K562 (cell line): ENCODE data around the gene RAD1. TPM values are rescaled to one million over a fixed set of nuclear protein-coding genes. Genes with fewer than 3 reads are reported as not detected.

Source experiments
- BCOR ChIP-seq: fragments of 450-650 bp; IDR thresholded peaks from 2 replicates; pipeline ENCODE4 v1.6.1; 2016
- FOSL1 ChIP-seq: fragments of 200-800 bp; sonication (Bioruptor generic); conservative IDR thresholded peaks from 2 replicates; pipeline ENCODE4 v1.6.1; 2016; ENCODE audit warnings: missing genetic modification characterization, missing compliant biosample characterization
- JUNB ChIP-seq: fragments of 450-650 bp; formaldehyde crosslinking; conservative IDR thresholded peaks from 2 replicates; pipeline ENCODE4 v1.4.0; 2020; ENCODE audit warnings: mild to moderate bottlenecking
- SRSF3 ChIP-seq: fragments of 200-400 bp; formaldehyde crosslinking; IDR thresholded peaks from 2 replicates; pipeline ENCODE4 v1.6.1; 2016; ENCODE audit warnings: mild to moderate bottlenecking, low read length, moderate library complexity; ENCODE audit not compliant: insufficient read depth
- XRCC3 ChIP-seq: fragments of 450-650 bp; IDR thresholded peaks from 2 replicates; pipeline ENCODE4 v1.6.1; 2017; ENCODE audit warnings: mild to moderate bottlenecking, moderate library complexity
- ZNF384 ChIP-seq: IDR thresholded peaks from 2 replicates; pipeline ENCODE4 v1.6.1; 2012; ENCODE audit warnings: low read depth, low read length, improper control_type of control experiment
- ZNF668 ChIP-seq: fragments of 250-450 bp; sonication (Bioruptor Pico); IDR thresholded peaks from 2 replicates; pipeline ENCODE4 v1.8.0; 2022; ENCODE audit warnings: mild to moderate bottlenecking, inconsistent platforms
- polyA plus RNA-seq, 8 experiments: library from polyadenylated mRNA; depleted of rRNA in 4 of 8; stranded (reverse) in 5 of 8; unstranded in 3 of 8; fragments of >200 nt; fragmentation: Nextera tagmentation in 2 of 8; fragmentation: Illumina TruSeq in 1 of 8; extraction: Ambion mirVana in 2 of 8; extraction: Trizol in 1 of 8; gene quantifications; 2 replicates each; pipeline versions ENCODE4 v1.2.1 to v1.2.3, GENCODE V29; 2011 to 2014; ENCODE audit warnings: inconsistent platforms in 1 of 8, missing spikeins in 1 of 8
- total RNA-seq, 7 experiments: library from RNA; depleted of rRNA in 6 of 7; stranded (reverse); fragments of >200 nt in 6 of 7; fragmentation: Illumina TruSeq in 2 of 7; extraction: Trizol in 2 of 7; gene quantifications; 2 replicates each; pipeline versions ENCODE4 v1.2.1 to v1.2.3, GENCODE V29; 2011 to 2021; ENCODE audit warnings: low replicate concordance in 1 of 7
- TF ChIP-seq, protein P1 (sequence below): sonication (generic); formaldehyde crosslinking; IDR thresholded peaks from 2 replicates; pipeline ENCODE4 v1.9.0; 2022; ENCODE audit warnings: mild to moderate bottlenecking, missing genetic modification reagents
- TF ChIP-seq, protein P2 (sequence below): fragments of 250-450 bp; sonication (Bioruptor Pico); IDR thresholded peaks from 2 replicates; pipeline ENCODE4 v1.8.0; 2022; ENCODE audit warnings: moderate library complexity, mild to moderate bottlenecking, inconsistent platforms
- TF ChIP-seq, protein P3 (sequence below): fragments of 450-650 bp; IDR thresholded peaks from 2 replicates; pipeline ENCODE4 v1.6.1; 2016; ENCODE audit warnings: mild to moderate bottlenecking, moderate library complexity
- TF ChIP-seq, protein P4 (sequence below): fragments of 250-450 bp; sonication (Bioruptor Pico); IDR thresholded peaks from 2 replicates; pipeline ENCODE4 v1.4.0; 2020; ENCODE audit warnings: mild to moderate bottlenecking

The RAD1 gene
- total and polyA plus RNA-seq, 9 of the 15 experiments (the other 6 are each of a cell fraction or from before 2014, with no cell fraction given): 44.5 to 148 (median 60.8) TPM

DNA sequence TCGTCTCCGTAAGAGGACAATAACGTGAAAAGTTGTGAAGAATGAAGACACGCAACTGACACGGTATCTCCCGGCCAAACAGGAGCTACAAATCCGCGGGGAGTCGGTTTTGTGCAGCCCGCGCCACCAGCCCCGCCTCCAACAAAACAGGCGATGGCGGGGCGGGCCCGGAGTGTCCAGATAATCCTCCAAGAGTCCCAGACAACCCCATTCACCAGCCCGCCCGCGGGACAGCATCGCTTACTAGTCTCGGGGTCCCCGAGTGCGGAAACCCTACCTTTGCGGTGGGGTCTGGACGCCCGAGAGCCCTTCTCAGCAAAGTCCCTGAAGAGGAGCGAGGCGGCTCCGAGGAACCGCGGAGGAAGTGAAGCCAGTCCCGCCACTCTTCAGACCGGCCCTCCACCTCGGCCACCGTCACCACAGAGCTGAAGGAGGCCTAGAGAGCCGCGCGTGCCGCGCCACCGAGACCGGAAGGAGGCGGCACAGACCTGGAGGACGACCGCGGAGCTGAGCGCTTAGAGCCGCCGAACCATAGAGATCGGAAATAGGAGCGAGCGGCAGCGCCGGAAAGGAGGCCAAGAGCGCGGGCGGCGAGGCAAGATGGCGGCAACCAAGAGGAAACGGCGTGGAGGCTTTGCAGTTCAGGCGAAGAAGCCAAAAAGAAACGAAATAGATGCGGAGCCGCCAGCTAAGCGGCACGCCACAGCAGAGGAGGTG is at the start of gene RAD1, which contains the start of gene BRIX1 (continued):
- TF ChIP-seq, protein P1, sequence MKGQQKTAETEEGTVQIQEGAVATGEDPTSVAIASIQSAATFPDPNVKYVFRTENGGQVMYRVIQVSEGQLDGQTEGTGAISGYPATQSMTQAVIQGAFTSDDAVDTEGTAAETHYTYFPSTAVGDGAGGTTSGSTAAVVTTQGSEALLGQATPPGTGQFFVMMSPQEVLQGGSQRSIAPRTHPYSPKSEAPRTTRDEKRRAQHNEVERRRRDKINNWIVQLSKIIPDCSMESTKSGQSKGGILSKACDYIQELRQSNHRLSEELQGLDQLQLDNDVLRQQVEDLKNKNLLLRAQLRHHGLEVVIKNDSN (CRISPR knock-in tag): no peak
- TF ChIP-seq, protein P2, sequence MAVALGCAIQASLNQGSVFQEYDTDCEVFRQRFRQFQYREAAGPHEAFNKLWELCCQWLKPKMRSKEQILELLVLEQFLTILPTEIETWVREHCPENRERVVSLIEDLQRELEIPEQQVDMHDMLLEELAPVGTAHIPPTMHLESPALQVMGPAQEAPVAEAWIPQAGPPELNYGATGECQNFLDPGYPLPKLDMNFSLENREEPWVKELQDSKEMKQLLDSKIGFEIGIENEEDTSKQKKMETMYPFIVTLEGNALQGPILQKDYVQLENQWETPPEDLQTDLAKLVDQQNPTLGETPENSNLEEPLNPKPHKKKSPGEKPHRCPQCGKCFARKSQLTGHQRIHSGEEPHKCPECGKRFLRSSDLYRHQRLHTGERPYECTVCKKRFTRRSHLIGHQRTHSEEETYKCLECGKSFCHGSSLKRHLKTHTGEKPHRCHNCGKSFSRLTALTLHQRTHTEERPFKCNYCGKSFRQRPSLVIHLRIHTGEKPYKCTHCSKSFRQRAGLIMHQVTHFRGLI (CRISPR knock-in tag): no peak
- TF ChIP-seq ZNF668 (no peak), BCOR (peak; percentile 54), FOSL1 (tag) (peak; percentile 65), SRSF3 (no peak), ZNF384 (peak; percentile 52; the same call in 1 of the 2 replicates), XRCC3 (no peak), JUNB (no peak)
- TF ChIP-seq, protein P3, sequence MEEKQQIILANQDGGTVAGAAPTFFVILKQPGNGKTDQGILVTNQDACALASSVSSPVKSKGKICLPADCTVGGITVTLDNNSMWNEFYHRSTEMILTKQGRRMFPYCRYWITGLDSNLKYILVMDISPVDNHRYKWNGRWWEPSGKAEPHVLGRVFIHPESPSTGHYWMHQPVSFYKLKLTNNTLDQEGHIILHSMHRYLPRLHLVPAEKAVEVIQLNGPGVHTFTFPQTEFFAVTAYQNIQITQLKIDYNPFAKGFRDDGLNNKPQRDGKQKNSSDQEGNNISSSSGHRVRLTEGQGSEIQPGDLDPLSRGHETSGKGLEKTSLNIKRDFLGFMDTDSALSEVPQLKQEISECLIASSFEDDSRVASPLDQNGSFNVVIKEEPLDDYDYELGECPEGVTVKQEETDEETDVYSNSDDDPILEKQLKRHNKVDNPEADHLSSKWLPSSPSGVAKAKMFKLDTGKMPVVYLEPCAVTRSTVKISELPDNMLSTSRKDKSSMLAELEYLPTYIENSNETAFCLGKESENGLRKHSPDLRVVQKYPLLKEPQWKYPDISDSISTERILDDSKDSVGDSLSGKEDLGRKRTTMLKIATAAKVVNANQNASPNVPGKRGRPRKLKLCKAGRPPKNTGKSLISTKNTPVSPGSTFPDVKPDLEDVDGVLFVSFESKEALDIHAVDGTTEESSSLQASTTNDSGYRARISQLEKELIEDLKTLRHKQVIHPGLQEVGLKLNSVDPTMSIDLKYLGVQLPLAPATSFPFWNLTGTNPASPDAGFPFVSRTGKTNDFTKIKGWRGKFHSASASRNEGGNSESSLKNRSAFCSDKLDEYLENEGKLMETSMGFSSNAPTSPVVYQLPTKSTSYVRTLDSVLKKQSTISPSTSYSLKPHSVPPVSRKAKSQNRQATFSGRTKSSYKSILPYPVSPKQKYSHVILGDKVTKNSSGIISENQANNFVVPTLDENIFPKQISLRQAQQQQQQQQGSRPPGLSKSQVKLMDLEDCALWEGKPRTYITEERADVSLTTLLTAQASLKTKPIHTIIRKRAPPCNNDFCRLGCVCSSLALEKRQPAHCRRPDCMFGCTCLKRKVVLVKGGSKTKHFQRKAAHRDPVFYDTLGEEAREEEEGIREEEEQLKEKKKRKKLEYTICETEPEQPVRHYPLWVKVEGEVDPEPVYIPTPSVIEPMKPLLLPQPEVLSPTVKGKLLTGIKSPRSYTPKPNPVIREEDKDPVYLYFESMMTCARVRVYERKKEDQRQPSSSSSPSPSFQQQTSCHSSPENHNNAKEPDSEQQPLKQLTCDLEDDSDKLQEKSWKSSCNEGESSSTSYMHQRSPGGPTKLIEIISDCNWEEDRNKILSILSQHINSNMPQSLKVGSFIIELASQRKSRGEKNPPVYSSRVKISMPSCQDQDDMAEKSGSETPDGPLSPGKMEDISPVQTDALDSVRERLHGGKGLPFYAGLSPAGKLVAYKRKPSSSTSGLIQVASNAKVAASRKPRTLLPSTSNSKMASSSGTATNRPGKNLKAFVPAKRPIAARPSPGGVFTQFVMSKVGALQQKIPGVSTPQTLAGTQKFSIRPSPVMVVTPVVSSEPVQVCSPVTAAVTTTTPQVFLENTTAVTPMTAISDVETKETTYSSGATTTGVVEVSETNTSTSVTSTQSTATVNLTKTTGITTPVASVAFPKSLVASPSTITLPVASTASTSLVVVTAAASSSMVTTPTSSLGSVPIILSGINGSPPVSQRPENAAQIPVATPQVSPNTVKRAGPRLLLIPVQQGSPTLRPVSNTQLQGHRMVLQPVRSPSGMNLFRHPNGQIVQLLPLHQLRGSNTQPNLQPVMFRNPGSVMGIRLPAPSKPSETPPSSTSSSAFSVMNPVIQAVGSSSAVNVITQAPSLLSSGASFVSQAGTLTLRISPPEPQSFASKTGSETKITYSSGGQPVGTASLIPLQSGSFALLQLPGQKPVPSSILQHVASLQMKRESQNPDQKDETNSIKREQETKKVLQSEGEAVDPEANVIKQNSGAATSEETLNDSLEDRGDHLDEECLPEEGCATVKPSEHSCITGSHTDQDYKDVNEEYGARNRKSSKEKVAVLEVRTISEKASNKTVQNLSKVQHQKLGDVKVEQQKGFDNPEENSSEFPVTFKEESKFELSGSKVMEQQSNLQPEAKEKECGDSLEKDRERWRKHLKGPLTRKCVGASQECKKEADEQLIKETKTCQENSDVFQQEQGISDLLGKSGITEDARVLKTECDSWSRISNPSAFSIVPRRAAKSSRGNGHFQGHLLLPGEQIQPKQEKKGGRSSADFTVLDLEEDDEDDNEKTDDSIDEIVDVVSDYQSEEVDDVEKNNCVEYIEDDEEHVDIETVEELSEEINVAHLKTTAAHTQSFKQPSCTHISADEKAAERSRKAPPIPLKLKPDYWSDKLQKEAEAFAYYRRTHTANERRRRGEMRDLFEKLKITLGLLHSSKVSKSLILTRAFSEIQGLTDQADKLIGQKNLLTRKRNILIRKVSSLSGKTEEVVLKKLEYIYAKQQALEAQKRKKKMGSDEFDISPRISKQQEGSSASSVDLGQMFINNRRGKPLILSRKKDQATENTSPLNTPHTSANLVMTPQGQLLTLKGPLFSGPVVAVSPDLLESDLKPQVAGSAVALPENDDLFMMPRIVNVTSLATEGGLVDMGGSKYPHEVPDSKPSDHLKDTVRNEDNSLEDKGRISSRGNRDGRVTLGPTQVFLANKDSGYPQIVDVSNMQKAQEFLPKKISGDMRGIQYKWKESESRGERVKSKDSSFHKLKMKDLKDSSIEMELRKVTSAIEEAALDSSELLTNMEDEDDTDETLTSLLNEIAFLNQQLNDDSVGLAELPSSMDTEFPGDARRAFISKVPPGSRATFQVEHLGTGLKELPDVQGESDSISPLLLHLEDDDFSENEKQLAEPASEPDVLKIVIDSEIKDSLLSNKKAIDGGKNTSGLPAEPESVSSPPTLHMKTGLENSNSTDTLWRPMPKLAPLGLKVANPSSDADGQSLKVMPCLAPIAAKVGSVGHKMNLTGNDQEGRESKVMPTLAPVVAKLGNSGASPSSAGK: 0 out of 2 replicates have a peak, but pooled peaks have one; percentile 6
- TF ChIP-seq, protein P4, sequence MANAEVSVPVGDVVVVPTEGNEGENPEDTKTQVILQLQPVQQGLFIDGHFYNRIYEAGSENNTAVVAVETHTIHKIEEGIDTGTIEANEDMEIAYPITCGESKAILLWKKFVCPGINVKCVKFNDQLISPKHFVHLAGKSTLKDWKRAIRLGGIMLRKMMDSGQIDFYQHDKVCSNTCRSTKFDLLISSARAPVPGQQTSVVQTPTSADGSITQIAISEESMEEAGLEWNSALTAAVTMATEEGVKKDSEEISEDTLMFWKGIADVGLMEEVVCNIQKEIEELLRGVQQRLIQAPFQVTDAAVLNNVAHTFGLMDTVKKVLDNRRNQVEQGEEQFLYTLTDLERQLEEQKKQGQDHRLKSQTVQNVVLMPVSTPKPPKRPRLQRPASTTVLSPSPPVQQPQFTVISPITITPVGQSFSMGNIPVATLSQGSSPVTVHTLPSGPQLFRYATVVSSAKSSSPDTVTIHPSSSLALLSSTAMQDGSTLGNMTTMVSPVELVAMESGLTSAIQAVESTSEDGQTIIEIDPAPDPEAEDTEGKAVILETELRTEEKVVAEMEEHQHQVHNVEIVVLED: peak; percentile 79
